Measurements from ENCODE around the gene PDCD4. TPM values are rescaled to one million over a fixed set of nuclear protein-coding genes. Genes with fewer than 3 reads are reported as not detected.

The PDCD4 gene
- 21.3 and 37.2 TPM in 2 replicates for total RNA-seq

GRCh38 chr10:110871298-110872084 lies at the start of gene PDCD4:
Gene PDCD4 (plus strand): TSS chr10:110871928. CDS start chr10:110876028, 4,100 bp downstream.

GRCh38 chr10:110918643-110919348 lies 47.1 kb downstream of the PDCD4 start, which contains the start of gene BBIP1:
Gene BBIP1 (minus strand): TSS chr10:110919180. CDS start chr10:110918157, 1,023 bp downstream.

GRCh38 chr10:110919349-110919931 lies 47.7 kb downstream of the PDCD4 start, which contains the start of gene SHOC2:
Gene SHOC2 (plus strand): TSS chr10:110919604. CDS start chr10:110964359, 44,755 bp downstream.

Other genes with a start within 250 kb of the PDCD4 start
- gene RBM20, start 227.6 kb upstream of the PDCD4 start, total RNA-seq: under 0.01 TPM in 2 replicates
- gene BBIP1, start 47.3 kb downstream of the PDCD4 start, total RNA-seq: 21.3 and 36.5 TPM in 2 replicates
- 21.4 and 25.4 TPM in 2 replicates for gene SHOC2, start 47.7 kb downstream of the PDCD4 start, total RNA-seq
- not detected in 2 replicates for gene ADRA2A, start 205.1 kb downstream of the PDCD4 start, total RNA-seq

Measured in myometrial cell (primary cell).